ENCODE results near the gene DGKE.

DGKE gene

DNA sequence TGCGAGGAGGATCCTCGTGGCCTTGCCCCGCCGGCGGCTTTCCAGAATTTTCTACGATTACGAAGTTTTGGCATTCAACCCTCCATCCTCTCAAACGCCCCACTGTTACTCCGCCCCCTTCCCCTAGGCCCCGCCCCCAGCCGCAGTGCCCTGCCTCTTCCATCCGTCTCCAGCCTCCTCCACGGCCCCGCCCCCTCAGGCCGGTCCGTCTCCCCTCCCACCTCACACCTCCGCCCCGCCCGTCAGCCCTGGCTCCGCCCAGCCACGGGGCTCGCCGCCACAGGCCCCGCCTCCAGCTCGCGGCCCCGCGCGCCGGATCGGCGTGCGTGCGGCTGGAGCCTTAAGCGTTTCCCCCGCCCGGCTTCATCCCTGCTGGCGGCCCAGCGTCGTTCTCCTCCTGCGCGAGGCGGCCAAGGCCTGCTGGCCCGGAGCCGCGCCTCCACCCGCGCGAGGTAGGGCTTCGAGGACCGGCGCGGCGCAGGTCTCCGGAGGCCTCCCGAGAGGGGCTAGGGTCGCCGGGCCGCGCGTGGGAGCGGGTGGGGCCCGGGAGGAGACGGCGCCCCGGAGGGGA is at the start of gene DGKE, which contains the start of gene C17orf67:
TSS of gene DGKE (plus strand) at position 343 of the 571 bp plus-strand sequence. CDS start 645 bp downstream, outside the sequence.
TSS of gene C17orf67 (minus strand) at position 112 of the 571 bp plus-strand sequence. CDS start 18,110 bp downstream, outside the sequence.
- DNase-seq: peak; percentile 89 to 93

DNA sequence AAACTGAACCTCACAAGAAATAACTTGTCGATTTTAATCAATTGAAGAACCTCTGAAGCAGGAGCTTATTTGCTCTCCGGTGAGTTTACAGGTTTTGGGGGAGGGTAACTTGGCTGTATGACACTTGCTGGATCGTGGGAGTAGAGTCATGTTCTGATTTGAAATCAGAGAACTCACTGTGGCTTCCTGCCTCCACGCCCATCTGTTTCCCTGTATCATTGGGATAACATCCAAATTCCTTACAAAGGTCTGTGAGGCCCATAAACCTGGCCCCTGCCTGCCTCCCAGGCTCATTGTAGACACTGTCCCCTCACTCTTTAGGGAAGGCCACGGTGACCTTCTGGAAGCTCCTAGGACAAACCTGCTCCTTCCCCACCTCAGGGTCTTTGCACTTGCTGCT is 48.5 kb upstream of the DGKE start:
- no peak for DNase-seq

DNA sequence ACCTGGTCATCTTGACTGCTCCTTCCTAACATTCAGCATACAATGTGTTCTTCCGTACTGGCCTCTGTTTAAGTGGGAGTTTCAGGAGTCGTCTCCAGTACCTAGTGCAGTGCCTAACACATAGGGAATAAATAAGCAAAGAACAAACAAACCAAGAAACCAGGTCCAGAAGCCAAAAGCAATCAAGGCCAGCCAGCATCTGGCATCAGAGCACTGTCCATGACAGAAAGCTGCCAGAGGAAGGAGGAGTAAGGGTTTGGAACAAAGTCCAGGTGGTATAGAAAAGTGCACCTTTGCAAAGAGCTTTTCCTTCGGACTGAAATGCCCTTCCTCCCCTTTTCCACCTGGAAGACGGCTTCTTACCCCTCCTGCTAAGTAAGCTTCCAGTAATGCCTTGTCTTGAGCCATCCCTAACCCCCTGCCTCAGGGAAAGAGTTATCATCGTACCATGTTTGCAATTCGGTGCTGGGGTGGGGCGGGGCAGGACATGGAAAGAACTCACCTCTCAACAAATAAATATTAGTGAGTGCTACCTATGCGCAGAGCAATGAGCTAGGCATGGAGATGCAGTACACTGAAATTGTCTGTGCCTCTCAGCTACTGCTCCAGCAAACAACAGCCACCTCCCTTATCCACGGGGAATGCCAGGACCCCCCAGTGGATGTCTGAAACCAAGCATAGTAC is 47.8 kb upstream of the DGKE start:
- no peak for DNase-seq

DNA sequence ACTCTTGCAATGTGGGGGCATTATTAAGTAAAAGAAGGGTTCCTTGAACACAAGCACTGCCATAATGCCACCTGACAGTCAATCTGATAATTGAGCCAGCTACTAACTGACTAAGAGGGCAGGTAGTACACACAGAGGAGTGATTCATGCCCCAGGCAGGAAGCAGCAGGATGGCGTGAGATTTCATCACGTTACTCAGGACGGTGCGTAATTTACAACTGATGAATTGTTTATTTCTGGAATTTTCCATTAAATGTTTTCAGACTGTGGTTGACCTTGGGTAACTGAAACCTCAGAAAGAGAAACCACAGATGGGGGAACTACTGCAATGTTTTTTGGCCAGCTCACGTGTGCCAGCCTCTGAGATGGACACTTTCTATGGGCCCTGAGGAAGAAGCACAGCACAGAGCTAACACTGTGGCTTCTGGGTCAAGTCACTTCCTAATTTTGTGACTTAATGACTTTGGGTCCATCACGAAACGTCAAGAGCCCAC is 46.9 kb upstream of the DGKE start:
- DNase-seq: no peak

DNA sequence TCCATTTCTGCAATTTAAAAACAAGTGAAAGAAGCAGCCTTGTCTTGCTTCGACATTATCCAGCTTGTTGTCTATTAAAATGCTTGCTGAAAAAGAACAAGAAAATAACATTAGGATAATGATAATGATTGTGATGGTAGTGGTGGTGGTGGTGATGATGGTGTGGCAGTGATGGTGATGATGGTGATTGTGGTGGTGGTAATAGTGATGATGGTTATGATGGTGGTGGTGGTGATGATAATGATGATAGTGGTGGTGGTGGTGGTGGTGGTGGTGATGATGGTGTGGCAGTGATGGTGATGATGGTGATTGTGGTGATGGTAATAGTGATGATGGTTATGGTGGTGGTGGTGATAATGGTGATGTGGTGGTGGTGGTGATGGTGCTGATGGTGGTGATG is 41.7 kb upstream of the DGKE start:
- no peak for DNase-seq

DNA sequence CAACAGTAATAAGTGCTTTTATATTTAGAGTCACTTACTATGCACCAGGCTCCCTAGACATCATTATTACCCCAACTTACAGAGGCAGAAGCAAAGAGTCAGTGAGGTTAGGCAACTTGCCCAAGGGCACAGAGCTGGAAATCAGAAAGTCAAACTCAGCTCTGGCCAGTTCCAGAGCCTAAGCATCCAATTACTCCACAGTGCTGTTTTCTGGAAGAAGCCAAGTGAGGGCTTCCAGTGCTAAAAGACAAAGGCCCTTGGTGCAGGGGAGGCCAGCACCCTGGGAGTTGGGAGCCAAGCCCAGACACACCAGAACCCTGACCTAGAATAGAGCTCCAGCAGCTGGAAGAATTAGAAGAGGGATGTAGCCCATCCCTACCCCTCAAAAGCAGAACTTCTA is 40.4 kb upstream of the DGKE start:
- DNase-seq: no peak

DNA sequence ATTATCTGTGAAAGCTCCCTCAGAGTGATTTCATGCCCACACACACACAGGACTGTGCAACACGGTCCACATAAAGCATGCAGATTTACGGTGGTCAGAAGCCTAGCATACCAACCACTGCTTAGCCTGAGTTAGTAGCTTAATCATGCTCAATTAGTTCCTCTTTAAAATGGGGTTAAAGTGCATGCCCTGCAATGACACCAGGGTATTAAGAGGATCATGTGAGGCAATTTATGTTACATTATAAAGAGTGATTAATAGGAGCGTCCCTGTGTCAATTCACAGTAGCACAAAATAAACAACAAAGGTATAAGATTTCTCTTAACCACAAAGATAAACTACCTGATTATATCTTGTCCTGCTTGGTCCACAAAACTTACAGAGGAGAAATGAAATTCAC is 40.0 kb upstream of the DGKE start:
- no peak for DNase-seq

DNA sequence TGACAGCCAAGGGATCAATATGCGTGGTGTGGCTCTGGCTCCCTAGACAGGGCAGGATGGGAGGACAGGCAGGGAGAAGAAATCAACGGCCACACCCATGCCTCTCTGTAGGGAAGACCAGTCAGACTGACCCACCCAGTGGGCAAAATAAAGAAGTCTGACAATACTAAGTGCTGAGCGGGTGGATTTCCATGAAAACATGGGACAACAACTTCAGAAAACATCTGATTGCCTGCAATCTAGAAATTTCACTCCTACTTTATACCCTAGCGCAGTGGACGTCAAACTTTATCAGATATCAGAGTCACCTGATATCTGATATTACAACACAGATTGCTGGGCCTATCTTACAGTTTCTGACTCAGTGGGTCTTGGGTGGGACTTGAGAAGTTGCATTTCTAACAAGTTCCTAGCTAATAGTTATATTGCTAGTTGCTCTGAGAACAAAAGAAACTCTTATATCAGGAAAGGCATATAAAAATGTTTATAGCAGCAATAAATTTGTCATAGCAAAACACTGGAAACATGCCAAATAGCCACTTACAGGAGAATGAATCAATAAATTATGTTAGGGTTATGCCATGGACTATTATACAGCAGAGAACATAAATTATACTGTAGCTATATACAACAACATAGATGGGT is 38.6 kb upstream of the DGKE start:
- no peak for DNase-seq

DNA sequence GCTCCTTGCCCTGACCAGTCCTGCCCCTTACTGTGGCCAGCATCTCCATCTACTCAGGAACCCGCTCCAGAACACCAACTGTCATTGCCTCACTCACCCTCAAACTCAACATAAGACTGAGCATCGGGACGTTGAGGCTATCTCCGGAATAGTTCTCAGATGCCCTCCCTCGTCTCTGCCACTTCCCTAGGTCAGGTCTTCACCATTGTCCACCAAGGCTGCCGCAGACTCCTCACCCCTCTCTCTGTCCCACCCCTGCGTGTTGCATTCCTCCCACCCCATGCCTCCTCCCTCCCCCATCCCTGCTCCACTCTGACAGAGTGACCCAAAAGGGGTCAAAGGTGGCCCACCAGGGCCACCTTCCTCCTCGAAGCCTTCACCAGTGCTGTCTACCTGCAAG is 37.4 kb upstream of the DGKE start:
- DNase-seq: no peak

DNA sequence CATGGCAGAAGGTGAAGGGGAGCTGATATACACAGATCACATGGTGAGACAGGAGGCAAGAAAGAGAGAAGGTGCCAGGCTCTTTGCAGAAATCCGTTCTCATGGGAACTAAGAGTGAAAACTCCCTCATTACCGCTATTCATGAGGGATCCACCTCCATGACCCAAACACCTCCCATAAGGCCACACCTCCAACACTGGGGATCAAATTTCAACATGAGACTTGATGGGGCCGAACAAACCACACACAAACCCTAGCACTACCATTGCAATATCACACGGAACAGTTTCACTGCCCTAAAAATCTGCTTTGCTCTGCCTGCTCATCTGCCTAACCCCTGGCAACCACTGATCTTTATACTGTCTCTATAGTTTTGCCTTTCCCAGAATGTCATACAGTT is 35.0 kb upstream of the DGKE start:
- peak in 1 of 2 experiments; percentile 40 for DNase-seq

DNA sequence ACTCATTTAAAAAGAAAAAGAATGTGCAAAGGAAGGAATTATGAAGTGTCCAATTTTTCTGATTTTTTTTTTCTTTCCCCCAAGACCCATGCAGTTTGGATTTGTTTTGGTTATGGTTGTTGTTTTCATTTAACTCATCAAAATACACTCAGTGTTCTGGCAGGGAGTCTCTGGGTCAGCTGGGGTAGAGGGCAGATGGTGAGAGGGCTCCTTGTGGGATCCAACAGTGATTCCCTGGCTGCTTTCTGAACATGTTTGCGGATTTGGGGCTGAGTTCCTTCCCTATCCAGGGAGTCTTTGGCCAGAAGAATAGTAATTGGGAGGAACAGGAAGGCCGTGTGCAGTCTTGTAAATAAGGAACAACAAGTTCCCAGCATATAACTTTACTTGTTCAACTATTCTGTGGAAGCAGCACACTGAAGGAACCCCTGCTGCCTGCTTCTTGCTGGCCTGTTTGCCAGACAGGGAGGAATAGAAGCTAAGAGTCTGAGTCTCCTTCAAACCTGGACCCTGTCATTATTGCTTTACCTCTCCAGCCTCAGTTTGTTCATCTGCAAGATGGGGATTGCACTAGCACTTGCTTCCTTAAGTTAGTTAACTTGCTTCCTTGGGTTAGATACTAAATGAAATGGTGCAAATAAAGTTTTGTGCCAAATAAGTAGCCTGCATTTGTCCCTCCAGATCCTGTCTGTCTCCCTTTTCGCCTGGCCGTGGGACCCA is 32.3 kb upstream of the DGKE start:
- DNase-seq: no peak

DNA sequence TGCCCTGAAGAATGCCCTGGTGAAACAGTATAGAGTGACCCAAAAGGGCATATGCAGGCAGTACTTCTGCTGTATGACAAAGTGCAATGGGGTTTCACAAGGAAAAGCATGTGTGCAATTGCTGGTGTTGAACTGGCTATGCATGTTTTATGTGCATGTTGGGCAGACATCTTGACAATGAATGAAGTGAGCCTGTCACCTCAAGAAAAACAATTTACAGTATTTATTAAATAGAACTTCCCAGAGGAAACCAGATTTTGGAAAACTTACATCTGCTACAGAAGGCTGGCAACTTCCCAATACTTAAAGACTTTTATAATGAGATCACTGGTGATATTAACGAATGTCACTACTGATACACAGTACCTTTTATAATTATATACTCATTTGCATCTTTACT is 30.9 kb upstream of the DGKE start:
- no peak for DNase-seq

DNA sequence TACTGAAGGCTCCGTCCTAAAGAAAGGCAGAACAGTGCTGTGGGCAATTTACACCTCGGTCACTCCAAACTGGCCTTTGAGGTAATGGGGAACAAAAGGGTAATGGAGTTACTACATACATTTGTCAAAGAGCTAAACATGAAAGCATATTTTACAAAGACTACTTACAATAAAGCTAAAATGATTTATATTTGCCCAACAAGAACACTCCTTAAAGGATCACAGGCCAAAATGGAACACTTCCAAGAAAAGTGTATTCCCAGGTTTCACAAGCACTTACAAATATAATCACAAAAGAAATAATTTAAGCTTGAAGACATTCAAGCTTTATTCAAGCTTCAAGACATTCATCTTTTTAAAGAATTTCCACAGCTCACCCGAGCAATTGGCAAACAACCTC is 29.5 kb upstream of the DGKE start:
- no peak for DNase-seq

DNA sequence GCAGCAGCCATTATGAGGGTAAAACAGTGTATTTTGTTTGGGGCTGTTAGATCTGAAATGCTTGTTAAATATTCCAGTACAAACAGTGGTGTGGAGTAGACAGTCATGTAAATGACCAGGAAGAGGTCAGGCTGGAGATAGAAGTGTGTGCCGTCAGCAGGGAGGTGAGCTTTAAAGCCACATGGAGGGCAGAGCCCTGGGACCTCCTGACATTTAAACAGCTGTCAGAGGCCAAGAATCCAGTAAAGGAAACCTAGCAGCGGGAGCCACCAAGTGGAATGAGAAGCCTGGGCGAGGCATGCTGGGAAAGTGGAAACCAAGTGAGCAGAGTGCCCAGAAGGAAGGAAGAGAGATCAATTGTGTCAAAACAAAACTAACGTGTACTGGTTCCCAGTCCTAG is 27.0 kb upstream of the DGKE start:
- DNase-seq: no peak

DNA sequence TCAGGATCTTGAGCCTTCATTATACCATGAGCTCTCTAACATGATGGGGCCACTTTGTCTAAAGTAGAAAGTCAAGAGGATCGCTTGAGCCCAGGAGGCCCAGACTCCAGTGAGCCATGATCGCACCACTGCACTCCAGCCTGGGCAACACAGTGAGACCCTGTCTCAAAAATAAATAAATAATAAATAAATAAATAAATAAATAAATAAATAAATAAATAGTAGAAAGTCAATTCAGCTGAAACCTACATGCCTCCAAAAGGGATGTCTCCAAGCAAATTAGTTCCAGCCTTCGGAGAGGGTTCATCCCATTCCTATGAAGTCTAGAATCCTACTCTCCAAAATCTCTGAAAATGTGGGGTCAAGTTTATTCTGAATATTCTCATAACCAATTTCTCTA is 26.2 kb upstream of the DGKE start:
- no peak for DNase-seq

DNA sequence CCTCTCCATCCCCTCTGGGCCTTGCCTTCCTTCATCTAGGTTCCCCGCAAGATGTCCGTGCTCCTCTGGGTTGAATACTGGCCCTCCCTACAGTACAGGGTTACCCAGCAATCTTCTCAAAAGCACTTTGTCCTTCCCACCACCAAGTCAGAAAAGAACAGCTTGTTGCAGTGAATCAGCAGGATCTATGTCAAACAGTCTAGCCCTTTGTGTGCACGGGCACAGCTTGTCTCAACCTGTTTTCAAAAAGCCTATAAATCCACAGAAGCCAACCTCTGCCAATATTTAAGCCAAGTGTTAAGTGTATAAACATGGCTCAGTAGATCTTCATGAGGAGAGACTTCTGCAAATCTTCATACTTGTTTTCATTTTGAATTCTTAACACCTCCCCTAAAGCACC is 25.4 kb upstream of the DGKE start:
- DNase-seq: no peak

DNA sequence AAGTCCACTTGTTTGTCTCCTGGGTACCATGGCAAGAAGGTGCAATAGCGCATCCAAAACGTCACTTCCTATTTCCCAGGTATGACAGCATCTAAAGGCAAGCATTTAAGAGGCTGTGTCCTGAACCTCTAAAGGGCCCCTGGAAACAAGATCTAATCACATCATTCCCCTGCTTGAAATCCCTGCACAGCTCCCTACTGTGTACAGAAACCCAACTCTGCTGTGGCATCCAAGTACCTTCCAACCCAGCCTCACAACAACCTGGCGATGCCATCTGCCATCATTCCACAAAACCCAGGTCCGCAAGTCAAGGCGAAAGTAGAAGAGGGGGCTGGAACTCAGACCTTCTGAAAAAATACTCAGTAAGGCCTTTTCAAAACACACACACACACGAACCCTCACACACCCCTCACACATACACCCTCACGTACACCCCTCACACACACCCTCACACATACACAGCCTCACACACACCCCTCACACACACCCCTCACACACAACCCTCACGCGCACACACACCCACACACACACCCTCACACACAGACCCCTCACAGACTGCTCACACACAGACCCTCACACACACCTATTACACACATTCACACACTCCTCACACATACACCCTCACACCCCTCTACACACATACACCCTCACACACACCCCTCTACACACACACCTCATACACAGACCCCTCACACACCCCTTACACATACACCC is 24.7 kb upstream of the DGKE start:
- no peak for DNase-seq

DNA sequence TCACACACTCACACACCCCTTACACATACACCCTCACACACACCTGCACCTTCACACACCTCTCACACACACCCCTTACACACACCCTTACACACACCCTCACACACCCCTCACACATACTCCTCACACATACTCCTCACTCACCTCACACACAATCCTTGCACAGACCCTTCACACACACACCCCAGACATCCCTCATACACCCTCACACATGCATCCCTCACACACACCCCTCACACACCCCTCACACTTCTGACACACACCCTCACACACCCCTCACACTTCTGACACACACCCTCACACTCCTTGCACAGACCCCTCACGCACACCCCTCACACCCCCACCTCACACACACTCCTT is 24.2 kb upstream of the DGKE start:
- no peak for DNase-seq

DNA sequence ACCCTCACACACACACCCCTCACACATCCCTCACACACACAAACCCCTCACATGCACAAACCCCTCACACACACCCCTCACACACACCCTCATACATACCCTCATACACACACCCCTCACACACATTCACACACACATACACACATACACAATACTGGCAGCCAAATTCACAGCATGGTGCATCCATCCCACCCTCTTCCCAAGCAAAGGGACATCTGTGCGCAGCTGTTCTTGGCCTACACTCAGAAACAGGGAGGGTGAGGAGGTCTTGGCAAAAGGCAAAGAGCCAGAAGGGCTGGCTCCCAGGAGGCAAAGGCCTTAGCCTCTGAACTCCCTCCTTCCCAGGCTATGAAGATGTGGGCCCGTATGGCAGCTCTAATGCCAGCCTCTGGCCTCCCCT is 23.6 kb upstream of the DGKE start:
- no peak for DNase-seq

DNA sequence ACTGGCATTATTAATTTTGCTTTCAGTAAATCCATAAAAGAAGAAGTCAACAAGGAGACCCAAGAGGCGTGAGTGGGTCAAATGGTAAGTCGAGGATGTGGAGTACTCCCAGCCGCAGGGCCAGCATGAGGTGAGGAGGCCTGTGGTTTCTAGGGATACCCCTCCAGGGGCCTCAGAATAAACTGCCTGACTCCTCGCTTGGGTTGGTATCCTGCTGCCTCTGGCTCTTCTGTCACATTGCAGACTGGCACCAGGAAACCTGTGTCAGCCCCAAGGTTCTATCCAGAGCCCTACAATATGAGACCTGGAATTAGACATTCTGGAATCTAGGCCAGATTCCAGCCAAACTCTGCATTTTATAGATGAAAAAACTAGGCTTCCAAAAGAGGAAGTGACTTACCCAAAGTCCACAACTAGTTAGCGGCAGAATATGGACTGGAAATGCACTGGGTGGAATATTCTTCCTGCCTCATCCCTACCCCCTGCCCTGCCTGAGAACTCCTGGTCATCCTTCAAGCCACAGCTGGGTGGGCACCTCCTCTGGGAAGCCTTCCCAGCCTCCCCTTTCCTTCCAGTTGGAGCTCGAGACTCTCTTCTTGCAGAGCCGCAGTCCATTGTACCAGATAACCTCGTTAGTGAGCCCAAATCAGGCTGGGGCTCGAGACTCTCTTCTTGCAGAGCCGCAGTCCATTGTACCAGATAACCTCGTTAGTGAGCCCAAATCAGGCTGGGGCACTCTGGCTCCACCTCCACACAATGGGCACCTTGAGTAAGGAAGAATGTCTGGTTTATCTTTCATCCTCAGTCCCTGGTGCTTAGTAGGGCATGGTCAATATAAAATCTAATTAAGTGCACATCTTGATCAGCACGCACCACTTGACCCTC is 22.8 kb upstream of the DGKE start:
- DNase-seq: no peak

DNA sequence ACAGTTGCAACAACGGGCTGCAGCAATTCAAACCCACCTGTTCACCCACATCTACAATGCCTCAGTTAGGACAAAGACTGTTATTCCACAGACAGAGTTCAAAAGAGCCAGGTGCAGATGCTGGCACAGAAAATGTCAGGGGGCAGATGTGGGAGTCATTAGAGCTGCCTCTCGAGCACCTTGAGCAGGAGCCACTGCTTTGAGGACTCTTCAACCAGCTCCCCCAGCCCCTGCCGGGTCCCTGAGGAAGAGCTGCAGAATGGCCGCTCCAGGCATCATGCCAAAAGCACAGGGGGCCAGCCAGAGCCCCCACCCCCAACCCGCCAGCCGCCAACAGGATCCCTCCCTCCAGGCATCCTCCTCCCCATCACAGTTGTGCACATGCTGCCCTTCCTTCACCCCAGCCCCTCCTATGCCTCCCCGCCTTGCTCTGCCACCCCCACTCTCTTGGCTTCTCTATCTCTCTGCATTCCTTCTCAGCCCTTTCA is 21.0 kb upstream of the DGKE start:
- peak in 1 of 2 experiments; percentile 26 for DNase-seq

DNA sequence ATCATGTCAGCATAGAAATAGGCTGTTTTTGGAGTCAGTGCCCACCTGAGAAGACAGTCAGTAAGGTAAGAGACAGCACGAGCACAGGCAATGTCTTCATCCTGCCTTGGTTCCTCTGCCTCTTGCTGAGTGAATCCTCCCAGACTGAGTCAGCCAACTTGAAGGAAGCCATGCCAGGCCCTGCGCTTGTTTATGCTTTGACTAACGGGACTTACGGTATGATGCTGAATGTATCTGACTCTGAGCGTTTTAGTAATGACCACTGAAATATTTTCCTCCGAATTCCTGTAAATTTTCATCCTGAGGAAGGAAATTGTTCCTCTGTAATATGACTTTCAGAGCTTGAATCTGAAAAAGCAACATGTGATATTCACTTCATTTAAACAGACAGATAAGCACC is 18.2 kb upstream of the DGKE start:
- no peak for DNase-seq

All from NCI-H187 (cell line).